ENCODE measurements around the gene KLRF1. TPM values are rescaled to one million over a fixed set of nuclear protein-coding genes. Genes with fewer than 3 reads are reported as not detected.

Gene KLRF1
- not detected in 2 replicates for total RNA-seq

GRCh38 chr12:9827209-9827888 lies at the start of gene KLRF1:
Gene KLRF1 (plus strand): TSS chr12:9827481. CDS start chr12:9827545, 64 bp downstream.

GRCh38 chr12:9869307-9870161 lies 42.3 kb downstream of the KLRF1 start, which contains the start of gene CLEC2B:
Gene CLEC2B (minus strand): TSS chr12:9869354.

GRCh38 chr12:9881246-9881645 lies 54.0 kb downstream of the KLRF1 start, which contains the start of gene KLRF2:
Gene KLRF2 (plus strand): TSS chr12:9881489. CDS start chr12:9881596, 107 bp downstream.

Other genes with a start within 250 kb of the KLRF1 start
- not detected in 2 replicates for gene KLRB1, start 219.6 kb upstream of the KLRF1 start, total RNA-seq
- 0.78 and 1.5 TPM in 2 replicates for gene CLEC2D, start 157.8 kb upstream of the KLRF1 start, total RNA-seq
- not detected in 2 replicates for gene CLECL1, start 94.4 kb upstream of the KLRF1 start, total RNA-seq
- gene CD69, start 66.6 kb upstream of the KLRF1 start, total RNA-seq, result not detected in 2 replicates
- gene CLEC2B, start 41.9 kb downstream of the KLRF1 start, total RNA-seq, result 0.23 and 0.63 TPM in 2 replicates
- gene KLRF2, start 54.0 kb downstream of the KLRF1 start, total RNA-seq, result not detected in 2 replicates
- not detected in 2 replicates for gene CLEC2A, start 104.9 kb downstream of the KLRF1 start, total RNA-seq
- not detected in 2 replicates for gene CLEC12A, start 143.9 kb downstream of the KLRF1 start, total RNA-seq
- not detected in 2 replicates for gene CLEC1B, start 171.6 kb downstream of the KLRF1 start, total RNA-seq
- not detected in 2 replicates for gene CLEC12B, start 183.1 kb downstream of the KLRF1 start, total RNA-seq
- gene CLEC9A, start 203.2 kb downstream of the KLRF1 start, total RNA-seq, result not detected in 2 replicates